Esophagus squamous epithelium (tissue), 4 donors: ENCODE data around the gene VIPR2.

Source experiments
- CTCF ChIP-seq, 6 experiments: fragments of 450-650 bp in 4 of 6; fragments of 200-600 bp in 2 of 6; sonication (generic) in 2 of 6; IDR thresholded peaks; one replicate each; pipeline ENCODE4 v1.5.1; 2016 to 2019; ENCODE audit warnings: antibody characterized with exemption in 6 of 6, mild to moderate bottlenecking in 4 of 6, moderate library complexity in 4 of 6
- POLR2A ChIP-seq, 4 donors: fragments of 450-650 bp; IDR thresholded peaks; one replicate each; pipeline ENCODE4 v1.6.1; 2017; ENCODE audit warnings: antibody characterized with exemption in 4 of 4, mild to moderate bottlenecking in 4 of 4, moderate library complexity in 3 of 4

- no peak for TF ChIP-seq POLR2A (IDR thresholded peaks at IDR 0.05)
- TF ChIP-seq CTCF (IDR thresholded peaks at IDR 0.05): no peak
Measured at GRCh38 chr7:159107161-159107892, 37.3 kb downstream of the VIPR2 start.
